ENCODE data around the gene PHC2.
A peak's percentile ranks its signal among the peaks of the same experiment; 100 is the strongest.

Gene PHC2

GRCh38 chr1:33393524-33393923 is 37.4 kb downstream of the PHC2 start:
- H3K4me1 ChIP-seq (ENCODE audit: control insufficient read depth, insufficient read depth, low read length), result peaks cover 23% of the 10 kb centered on the region
- H3K9ac ChIP-seq (ENCODE audit: low read depth, low read length), result no peak overlapping the region

DNA sequence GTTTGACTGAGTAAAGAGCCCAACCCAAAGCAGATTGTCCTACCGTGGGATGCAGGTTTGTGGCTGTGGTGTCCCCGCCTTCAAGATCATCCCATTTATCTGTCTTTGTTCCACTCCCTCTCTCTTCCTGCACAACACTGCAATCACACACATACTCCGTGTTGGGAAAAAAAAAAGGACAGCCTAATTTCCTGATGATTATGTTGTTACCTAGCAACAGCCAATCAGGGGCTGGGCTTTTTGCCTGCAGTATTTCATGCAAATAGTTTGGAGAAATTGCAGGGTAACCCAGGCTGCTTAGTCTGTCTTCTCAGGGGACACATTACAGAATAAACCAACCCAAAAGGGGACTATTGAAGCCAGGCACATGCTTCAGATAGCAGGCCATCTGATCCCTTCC is 38.3 kb downstream of the PHC2 start:
- H3K4me2 ChIP-seq (ENCODE audit: low read length), result no peak overlapping the region
- no peaks in the 10 kb centered on the region for H3K27me3 ChIP-seq (ENCODE audit: control insufficient read depth, insufficient read depth, low read length)
- peaks cover 9% of the 10 kb centered on the region for H3K36me3 ChIP-seq (ENCODE audit: insufficient read depth, low read length)
- no peaks in the 10 kb centered on the region for H3K9me3 ChIP-seq (replicated peaks; ENCODE audit: low read length)
- H3K4me1 ChIP-seq (ENCODE audit: control insufficient read depth, insufficient read depth, low read length), result peaks cover 26% of the 10 kb centered on the region
- no peak overlapping the region for H3K4me3 ChIP-seq (ENCODE audit: low read length)
- H3K9ac ChIP-seq (ENCODE audit: low read depth, low read length), result no peak overlapping the region

More at GRCh38 chr1:33393524-33393923, 37.4 kb downstream of the PHC2 start:
- H3K4me3 ChIP-seq (ENCODE audit: low read length), result no peak overlapping the region
- H3K4me2 ChIP-seq (ENCODE audit: low read length), result no peak overlapping the region
- H3K36me3 ChIP-seq (ENCODE audit: insufficient read depth, low read length), result peaks cover 12% of the 10 kb centered on the region
- no peaks in the 10 kb centered on the region for H3K27me3 ChIP-seq (ENCODE audit: control insufficient read depth, insufficient read depth, low read length)
- no peaks in the 10 kb centered on the region for H3K9me3 ChIP-seq (replicated peaks; ENCODE audit: low read length)

DNA sequence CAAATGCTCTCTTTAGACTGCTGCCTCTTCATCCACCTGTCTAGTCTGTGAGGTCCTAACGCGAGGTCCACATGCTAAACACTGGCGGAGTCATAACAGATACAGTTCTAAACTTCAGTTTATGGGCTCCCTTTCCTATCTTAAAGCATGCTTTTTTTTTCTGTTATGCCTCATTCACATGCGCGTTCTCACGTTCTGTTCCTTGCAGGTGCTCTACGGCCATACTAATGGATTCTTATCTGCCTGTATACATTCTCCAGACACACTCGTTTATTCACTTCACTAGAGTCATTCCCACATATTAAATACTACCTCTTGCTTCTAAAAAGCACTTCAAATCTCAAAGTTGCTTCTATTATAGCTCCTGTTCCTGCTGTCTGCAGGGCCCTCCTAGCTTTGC is 38.7 kb downstream of the PHC2 start:
- H3K4me3 ChIP-seq (ENCODE audit: low read length), result no peak overlapping the region
- H3K36me3 ChIP-seq (ENCODE audit: insufficient read depth, low read length), result peaks cover 6% of the 10 kb centered on the region

GRCh38 chr1:33391343-33392078 is 39.4 kb downstream of the PHC2 start:
- Histone ChIP-seq H3K36me3 (ENCODE audit: insufficient read depth, low read length) (no peaks in the 10 kb centered on the region), H3K27me3 (ENCODE audit: control insufficient read depth, insufficient read depth, low read length) (no peaks in the 10 kb centered on the region), H3K9ac (ENCODE audit: low read depth, low read length) (no peak overlapping the region), H3K4me3 (ENCODE audit: low read length) (no peak overlapping the region), H3K9me3 (replicated peaks; ENCODE audit: low read length) (no peaks in the 10 kb centered on the region), H3K4me2 (ENCODE audit: low read length) (no peak overlapping the region), H3K4me1 (ENCODE audit: control insufficient read depth, insufficient read depth, low read length) (peaks cover 26% of the 10 kb centered on the region)

More for the DNA sequence above, 38.7 kb downstream of the PHC2 start:
- Histone ChIP-seq H3K27me3 (ENCODE audit: control insufficient read depth, insufficient read depth, low read length) (no peaks in the 10 kb centered on the region), H3K9ac (ENCODE audit: low read depth, low read length) (no peak overlapping the region), H3K9me3 (replicated peaks; ENCODE audit: low read length) (no peaks in the 10 kb centered on the region), H3K4me1 (ENCODE audit: control insufficient read depth, insufficient read depth, low read length) (peaks cover 26% of the 10 kb centered on the region), H3K4me2 (ENCODE audit: low read length) (no peak overlapping the region)

DNA sequence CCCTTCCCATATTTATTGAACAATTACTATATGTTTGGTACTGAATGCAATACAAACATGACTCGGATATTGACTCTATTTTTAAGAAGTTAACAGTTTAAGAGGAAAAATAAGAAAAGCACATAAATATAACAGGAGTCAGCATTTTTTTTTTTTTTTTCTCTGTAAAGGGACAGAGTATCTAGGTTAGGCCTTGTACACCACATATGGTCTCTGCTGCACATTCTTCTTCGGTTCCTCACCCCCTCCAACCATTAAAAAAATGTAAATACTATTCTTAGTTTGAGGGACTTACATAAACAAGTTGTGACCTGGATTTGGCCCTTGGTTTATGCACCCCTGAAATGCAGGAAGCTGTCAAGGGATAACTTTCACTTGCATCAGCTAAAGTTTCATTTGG is 40.4 kb downstream of the PHC2 start:
- Histone ChIP-seq H3K27me3 (ENCODE audit: control insufficient read depth, insufficient read depth, low read length) (no peaks in the 10 kb centered on the region), H3K4me2 (ENCODE audit: low read length) (peak overlapping the region; percentile 22), H3K9me3 (replicated peaks; ENCODE audit: low read length) (no peaks in the 10 kb centered on the region), H3K4me3 (ENCODE audit: low read length) (no peak overlapping the region), H3K36me3 (ENCODE audit: insufficient read depth, low read length) (no peaks in the 10 kb centered on the region), H3K9ac (ENCODE audit: low read depth, low read length) (no peak overlapping the region), H3K4me1 (ENCODE audit: control insufficient read depth, insufficient read depth, low read length) (peaks cover 26% of the 10 kb centered on the region)

- Histone ChIP-seq H3K9ac (ENCODE audit: low read depth, low read length) (peak overlapping the region; percentile 17), H3K36me3 (ENCODE audit: insufficient read depth, low read length) (no peaks in the 10 kb centered on the region), H3K4me1 (ENCODE audit: control insufficient read depth, insufficient read depth, low read length) (peaks cover 37% of the 10 kb centered on the region), H3K4me3 (ENCODE audit: low read length) (no peak overlapping the region), H3K4me2 (ENCODE audit: low read length) (peak overlapping the region; percentile 15), H3K27me3 (ENCODE audit: control insufficient read depth, insufficient read depth, low read length) (no peaks in the 10 kb centered on the region), H3K9me3 (replicated peaks; ENCODE audit: low read length) (no peaks in the 10 kb centered on the region)
These were observed 41.8 kb downstream of the PHC2 start for GRCh38 chr1:33388805-33389771.

GRCh38 chr1:33387625-33388024 is 43.3 kb downstream of the PHC2 start:
- Histone ChIP-seq H3K36me3 (ENCODE audit: insufficient read depth, low read length) (no peaks in the 10 kb centered on the region), H3K9me3 (replicated peaks; ENCODE audit: low read length) (no peaks in the 10 kb centered on the region), H3K4me1 (ENCODE audit: control insufficient read depth, insufficient read depth, low read length) (peaks cover 51% of the 10 kb centered on the region), H3K4me3 (ENCODE audit: low read length) (no peak overlapping the region), H3K4me2 (ENCODE audit: low read length) (no peak overlapping the region), H3K27me3 (ENCODE audit: control insufficient read depth, insufficient read depth, low read length) (no peaks in the 10 kb centered on the region), H3K9ac (ENCODE audit: low read depth, low read length) (no peak overlapping the region)

- peaks cover 52% of the 10 kb centered on the region for H3K4me1 ChIP-seq (ENCODE audit: control insufficient read depth, insufficient read depth, low read length)
- H3K4me2 ChIP-seq (ENCODE audit: low read length), result no peak overlapping the region
- H3K27me3 ChIP-seq (ENCODE audit: control insufficient read depth, insufficient read depth, low read length), result no peaks in the 10 kb centered on the region
- no peak overlapping the region for H3K4me3 ChIP-seq (ENCODE audit: low read length)
- no peaks in the 10 kb centered on the region for H3K36me3 ChIP-seq (ENCODE audit: insufficient read depth, low read length)
- H3K9me3 ChIP-seq (replicated peaks; ENCODE audit: low read length), result no peaks in the 10 kb centered on the region
- H3K9ac ChIP-seq (ENCODE audit: low read depth, low read length), result no peak overlapping the region
These were observed 45.6 kb downstream of the PHC2 start for GRCh38 chr1:33385251-33385650.

- no peaks in the 10 kb centered on the region for H3K27me3 ChIP-seq (ENCODE audit: control insufficient read depth, insufficient read depth, low read length)
- peak overlapping the region; percentile 35 for H3K9ac ChIP-seq (ENCODE audit: low read depth, low read length)
- no peak overlapping the region for H3K4me3 ChIP-seq (ENCODE audit: low read length)
- H3K4me2 ChIP-seq (ENCODE audit: low read length), result peak overlapping the region; percentile 29
- no peaks in the 10 kb centered on the region for H3K36me3 ChIP-seq (ENCODE audit: insufficient read depth, low read length)
- H3K9me3 ChIP-seq (replicated peaks; ENCODE audit: low read length), result no peaks in the 10 kb centered on the region
- peaks cover 42% of the 10 kb centered on the region for H3K4me1 ChIP-seq (ENCODE audit: control insufficient read depth, insufficient read depth, low read length)
These were observed 46.7 kb downstream of the PHC2 start for GRCh38 chr1:33384040-33384812.

DNA sequence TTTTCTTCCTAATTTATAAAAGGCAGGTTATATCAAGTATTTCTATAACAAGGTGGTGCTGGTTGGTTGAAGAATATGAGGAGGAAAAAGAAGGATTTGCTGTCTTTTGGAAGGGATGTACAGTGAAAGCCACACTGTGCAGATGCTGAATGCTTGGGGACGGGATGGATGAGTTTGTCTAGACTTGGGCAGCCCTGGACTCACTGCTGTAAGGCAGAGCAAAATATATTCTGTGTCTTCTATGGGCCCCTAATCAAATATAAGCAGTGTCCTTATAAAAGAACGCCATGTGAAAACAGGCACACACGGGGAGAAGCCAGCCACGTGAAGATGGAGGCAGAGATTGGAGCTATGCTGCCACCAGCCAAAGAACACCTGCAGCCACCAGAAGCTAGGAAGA is 47.4 kb downstream of the PHC2 start:
- no peak overlapping the region for H3K9ac ChIP-seq (ENCODE audit: low read depth, low read length)
- peak overlapping the region; percentile 29 for H3K4me2 ChIP-seq (ENCODE audit: low read length)
- no peaks in the 10 kb centered on the region for H3K9me3 ChIP-seq (replicated peaks; ENCODE audit: low read length)
- no peaks in the 10 kb centered on the region for H3K36me3 ChIP-seq (ENCODE audit: insufficient read depth, low read length)
- peaks cover 35% of the 10 kb centered on the region for H3K4me1 ChIP-seq (ENCODE audit: control insufficient read depth, insufficient read depth, low read length)
- no peaks in the 10 kb centered on the region for H3K27me3 ChIP-seq (ENCODE audit: control insufficient read depth, insufficient read depth, low read length)
- no peak overlapping the region for H3K4me3 ChIP-seq (ENCODE audit: low read length)
